ENCODE measurements around the gene PIK3CB. TPM values are rescaled to one million over a fixed set of nuclear protein-coding genes. Genes with fewer than 3 reads are reported as not detected.

The PIK3CB gene
- polyA plus RNA-seq, 1 donor from 2014 or later = 11.5 TPM

DNA sequence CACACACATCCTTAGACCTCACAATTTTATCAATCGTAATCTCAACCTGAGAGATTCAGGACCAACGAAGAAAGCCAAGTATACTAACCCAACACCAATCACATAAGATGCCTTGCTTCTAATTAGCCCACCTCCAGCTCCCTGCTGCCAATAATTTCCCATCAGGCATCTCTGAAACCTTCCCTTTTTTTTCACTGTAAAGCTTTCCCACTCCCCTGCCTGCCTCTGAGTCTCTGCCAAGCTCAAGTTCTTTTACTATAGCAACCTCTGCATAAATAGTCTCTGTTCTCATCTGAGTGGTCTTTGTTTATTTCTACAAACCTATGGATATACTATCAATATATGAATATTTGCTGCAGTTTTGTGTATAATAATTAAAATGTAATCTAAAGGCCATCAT is 86.5 kb downstream of the PIK3CB start:
- no peak for TF ChIP-seq EP300 (conservative IDR thresholded peaks at IDR 0.05; ENCODE audit: poor library complexity, severe bottlenecking)
- TF ChIP-seq, protein P1, sequence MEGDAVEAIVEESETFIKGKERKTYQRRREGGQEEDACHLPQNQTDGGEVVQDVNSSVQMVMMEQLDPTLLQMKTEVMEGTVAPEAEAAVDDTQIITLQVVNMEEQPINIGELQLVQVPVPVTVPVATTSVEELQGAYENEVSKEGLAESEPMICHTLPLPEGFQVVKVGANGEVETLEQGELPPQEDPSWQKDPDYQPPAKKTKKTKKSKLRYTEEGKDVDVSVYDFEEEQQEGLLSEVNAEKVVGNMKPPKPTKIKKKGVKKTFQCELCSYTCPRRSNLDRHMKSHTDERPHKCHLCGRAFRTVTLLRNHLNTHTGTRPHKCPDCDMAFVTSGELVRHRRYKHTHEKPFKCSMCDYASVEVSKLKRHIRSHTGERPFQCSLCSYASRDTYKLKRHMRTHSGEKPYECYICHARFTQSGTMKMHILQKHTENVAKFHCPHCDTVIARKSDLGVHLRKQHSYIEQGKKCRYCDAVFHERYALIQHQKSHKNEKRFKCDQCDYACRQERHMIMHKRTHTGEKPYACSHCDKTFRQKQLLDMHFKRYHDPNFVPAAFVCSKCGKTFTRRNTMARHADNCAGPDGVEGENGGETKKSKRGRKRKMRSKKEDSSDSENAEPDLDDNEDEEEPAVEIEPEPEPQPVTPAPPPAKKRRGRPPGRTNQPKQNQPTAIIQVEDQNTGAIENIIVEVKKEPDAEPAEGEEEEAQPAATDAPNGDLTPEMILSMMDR (IDR thresholded peaks at IDR 0.05; ENCODE audit: poor library complexity, severe bottlenecking) = no peak
- TF ChIP-seq, protein P2, sequence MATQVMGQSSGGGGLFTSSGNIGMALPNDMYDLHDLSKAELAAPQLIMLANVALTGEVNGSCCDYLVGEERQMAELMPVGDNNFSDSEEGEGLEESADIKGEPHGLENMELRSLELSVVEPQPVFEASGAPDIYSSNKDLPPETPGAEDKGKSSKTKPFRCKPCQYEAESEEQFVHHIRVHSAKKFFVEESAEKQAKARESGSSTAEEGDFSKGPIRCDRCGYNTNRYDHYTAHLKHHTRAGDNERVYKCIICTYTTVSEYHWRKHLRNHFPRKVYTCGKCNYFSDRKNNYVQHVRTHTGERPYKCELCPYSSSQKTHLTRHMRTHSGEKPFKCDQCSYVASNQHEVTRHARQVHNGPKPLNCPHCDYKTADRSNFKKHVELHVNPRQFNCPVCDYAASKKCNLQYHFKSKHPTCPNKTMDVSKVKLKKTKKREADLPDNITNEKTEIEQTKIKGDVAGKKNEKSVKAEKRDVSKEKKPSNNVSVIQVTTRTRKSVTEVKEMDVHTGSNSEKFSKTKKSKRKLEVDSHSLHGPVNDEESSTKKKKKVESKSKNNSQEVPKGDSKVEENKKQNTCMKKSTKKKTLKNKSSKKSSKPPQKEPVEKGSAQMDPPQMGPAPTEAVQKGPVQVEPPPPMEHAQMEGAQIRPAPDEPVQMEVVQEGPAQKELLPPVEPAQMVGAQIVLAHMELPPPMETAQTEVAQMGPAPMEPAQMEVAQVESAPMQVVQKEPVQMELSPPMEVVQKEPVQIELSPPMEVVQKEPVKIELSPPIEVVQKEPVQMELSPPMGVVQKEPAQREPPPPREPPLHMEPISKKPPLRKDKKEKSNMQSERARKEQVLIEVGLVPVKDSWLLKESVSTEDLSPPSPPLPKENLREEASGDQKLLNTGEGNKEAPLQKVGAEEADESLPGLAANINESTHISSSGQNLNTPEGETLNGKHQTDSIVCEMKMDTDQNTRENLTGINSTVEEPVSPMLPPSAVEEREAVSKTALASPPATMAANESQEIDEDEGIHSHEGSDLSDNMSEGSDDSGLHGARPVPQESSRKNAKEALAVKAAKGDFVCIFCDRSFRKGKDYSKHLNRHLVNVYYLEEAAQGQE (IDR thresholded peaks at IDR 0.05; ENCODE audit: borderline replicate concordance) = no peak
- TF ChIP-seq SMC3 (conservative IDR thresholded peaks at IDR 0.05; ENCODE audit: poor library complexity) = no peak
- TF ChIP-seq POLR2AphosphoS5 (IDR thresholded peaks at IDR 0.05) = no peak
- TF ChIP-seq EZH2 (IDR thresholded peaks at IDR 0.05; ENCODE audit: borderline replicate concordance, insufficient read depth, low read length, poor library complexity, severe bottlenecking) = no peak
- no peak for TF ChIP-seq TAF1 (IDR thresholded peaks at IDR 0.05; ENCODE audit: low read depth)
- TF ChIP-seq MXI1 (conservative IDR thresholded peaks at IDR 0.05; ENCODE audit: poor library complexity, severe bottlenecking) = no peak
- H3K9me2 ChIP-seq (ENCODE audit: insufficient read depth, low read length) = no peaks in the 10 kb centered on the region
- H4K20me1 ChIP-seq (ENCODE audit: insufficient read depth) = no peaks in the 10 kb centered on the region
- H3K9me3 ChIP-seq (ENCODE audit: low read length) = no peaks in the 10 kb centered on the region
- H3K27me3 ChIP-seq (ENCODE audit: insufficient read depth, low read depth, low read length) = no peaks in the 10 kb centered on the region
- no peak overlapping the region for H3K4me2 ChIP-seq (ENCODE audit: low read length)
- no peak overlapping the region for H3K9ac ChIP-seq (ENCODE audit: low read length)
- H3K79me2 ChIP-seq (replicated peaks; ENCODE audit: insufficient read depth, low read length) = no peaks in the 10 kb centered on the region
- H3K4me3 ChIP-seq (ENCODE audit: low read length) = no peak overlapping the region
- no peak overlapping the region for H2AFZ ChIP-seq (ENCODE audit: low read depth, low read length)
- H3K36me3 ChIP-seq (ENCODE audit: insufficient read depth, low read length) = no peaks in the 10 kb centered on the region
- no peaks in the 10 kb centered on the region for H3F3A ChIP-seq (ENCODE audit: insufficient read depth, low read length, poor library complexity, severe bottlenecking)
- H3K27ac ChIP-seq (ENCODE audit: low read length) = no peak overlapping the region

DNA sequence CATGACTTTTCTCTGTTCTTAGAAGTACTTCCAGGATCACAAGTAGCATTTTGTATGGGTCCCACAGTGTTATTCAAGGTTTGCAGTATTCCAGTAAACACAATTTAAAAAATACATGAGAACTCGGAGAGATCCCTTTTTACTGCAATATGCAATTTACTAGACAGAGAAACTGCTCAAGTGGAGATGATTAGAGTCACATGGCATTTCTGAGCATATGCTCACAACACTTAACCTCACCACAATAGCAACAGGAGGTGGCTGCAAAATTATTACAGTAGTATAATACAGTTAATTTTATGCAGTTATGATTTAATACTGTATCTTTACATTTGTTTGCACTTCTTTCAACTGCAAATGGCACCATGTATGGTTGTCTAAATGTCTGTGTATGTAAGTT is 87.5 kb downstream of the PIK3CB start:
- Histone ChIP-seq H3K79me2 (replicated peaks; ENCODE audit: insufficient read depth, low read length) (no peaks in the 10 kb centered on the region), H3F3A (ENCODE audit: insufficient read depth, low read length, poor library complexity, severe bottlenecking) (no peaks in the 10 kb centered on the region), H3K9ac (ENCODE audit: low read length) (no peak overlapping the region), H3K36me3 (ENCODE audit: insufficient read depth, low read length) (no peaks in the 10 kb centered on the region), H4K20me1 (ENCODE audit: insufficient read depth) (no peaks in the 10 kb centered on the region), H3K4me2 (ENCODE audit: low read length) (no peak overlapping the region), H3K4me3 (ENCODE audit: low read length) (no peak overlapping the region), H3K9me2 (ENCODE audit: insufficient read depth, low read length) (no peaks in the 10 kb centered on the region), H3K27ac (ENCODE audit: low read length) (no peak overlapping the region), H3K9me3 (ENCODE audit: low read length) (no peaks in the 10 kb centered on the region), H2AFZ (ENCODE audit: low read depth, low read length) (no peak overlapping the region), H3K27me3 (ENCODE audit: insufficient read depth, low read depth, low read length) (no peaks in the 10 kb centered on the region)
- TF ChIP-seq EP300 (conservative IDR thresholded peaks at IDR 0.05; ENCODE audit: poor library complexity, severe bottlenecking) = no peak
- TF ChIP-seq EZH2 (IDR thresholded peaks at IDR 0.05; ENCODE audit: borderline replicate concordance, insufficient read depth, low read length, poor library complexity, severe bottlenecking) = no peak
- no peak for TF ChIP-seq MXI1 (conservative IDR thresholded peaks at IDR 0.05; ENCODE audit: poor library complexity, severe bottlenecking)
- TF ChIP-seq POLR2AphosphoS5 (IDR thresholded peaks at IDR 0.05) = no peak
- TF ChIP-seq SMC3 (conservative IDR thresholded peaks at IDR 0.05; ENCODE audit: poor library complexity) = no peak
- TF ChIP-seq TAF1 (IDR thresholded peaks at IDR 0.05; ENCODE audit: low read depth) = no peak
- TF ChIP-seq, protein P2 (IDR thresholded peaks at IDR 0.05; ENCODE audit: borderline replicate concordance) = no peak
- no peak for TF ChIP-seq RAD21 (conservative IDR thresholded peaks at IDR 0.05)
- TF ChIP-seq, protein P1 (IDR thresholded peaks at IDR 0.05; ENCODE audit: poor library complexity, severe bottlenecking) = no peak
